Nephron (organoid): Measurements from ENCODE around the gene AKR1E2.

Experiments used
- H3K27ac Mint-ChIP-seq, 3 experiments: 2 replicates each; pipeline ENCODE4 v1.8.0; 2020; ENCODE audit warnings: mixed read lengths in 3 of 3, mild to moderate bottlenecking in 2 of 3, moderate library complexity in 1 of 3
- H3K27me3 Mint-ChIP-seq: 2 replicates; pipeline ENCODE4 v1.8.0; 2021; ENCODE audit warnings: low read depth, mild to moderate bottlenecking, moderate library complexity, mixed read lengths
- H3K36me3 Mint-ChIP-seq: 2 replicates; pipeline ENCODE4 v1.8.0; 2020; ENCODE audit warnings: low read depth, mixed read lengths
- H3K4me1 Mint-ChIP-seq: 2 replicates; pipeline ENCODE4 v1.8.0; 2020; ENCODE audit warnings: mixed read lengths
- H3K4me3 Mint-ChIP-seq, 3 experiments: 2 replicates each; pipeline ENCODE4 v1.8.0; 2020; ENCODE audit warnings: mild to moderate bottlenecking in 3 of 3, mixed read lengths in 3 of 3, moderate library complexity in 2 of 3
- H3K9me3 Mint-ChIP-seq: 2 replicates; pipeline ENCODE4 v1.8.0; 2020; ENCODE audit warnings: mixed read lengths
- TF ChIP-seq, protein P1 (sequence below), 3 experiments: fragments of 200-600 bp; sonication (generic); IDR thresholded peaks; one replicate each; pipeline ENCODE4 v1.5.0; 2021; ENCODE audit warnings: antibody characterized with exemption in 3 of 3; ENCODE audit not compliant: unreplicated experiment in 3 of 3

The AKR1E2 gene

DNA sequence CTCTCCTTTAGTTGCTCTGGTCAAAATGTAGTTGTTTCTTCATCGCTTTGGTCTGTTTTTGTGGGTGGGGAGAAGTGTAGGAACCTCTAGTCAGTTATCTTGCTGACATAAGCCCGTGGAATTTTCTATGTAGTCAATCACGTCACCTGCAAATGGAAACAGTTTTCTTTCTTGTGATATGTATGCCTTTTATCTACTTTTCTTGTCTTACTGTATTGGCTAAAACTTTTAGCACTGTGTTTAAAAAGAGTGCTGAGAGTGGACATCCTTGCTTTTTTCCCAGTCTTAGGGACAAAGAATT, 42.3 kb downstream of the AKR1E2 start:
- no peaks in the 10 kb centered on the region for H3K9me3 Mint-ChIP-seq
- TF ChIP-seq, protein P1, sequence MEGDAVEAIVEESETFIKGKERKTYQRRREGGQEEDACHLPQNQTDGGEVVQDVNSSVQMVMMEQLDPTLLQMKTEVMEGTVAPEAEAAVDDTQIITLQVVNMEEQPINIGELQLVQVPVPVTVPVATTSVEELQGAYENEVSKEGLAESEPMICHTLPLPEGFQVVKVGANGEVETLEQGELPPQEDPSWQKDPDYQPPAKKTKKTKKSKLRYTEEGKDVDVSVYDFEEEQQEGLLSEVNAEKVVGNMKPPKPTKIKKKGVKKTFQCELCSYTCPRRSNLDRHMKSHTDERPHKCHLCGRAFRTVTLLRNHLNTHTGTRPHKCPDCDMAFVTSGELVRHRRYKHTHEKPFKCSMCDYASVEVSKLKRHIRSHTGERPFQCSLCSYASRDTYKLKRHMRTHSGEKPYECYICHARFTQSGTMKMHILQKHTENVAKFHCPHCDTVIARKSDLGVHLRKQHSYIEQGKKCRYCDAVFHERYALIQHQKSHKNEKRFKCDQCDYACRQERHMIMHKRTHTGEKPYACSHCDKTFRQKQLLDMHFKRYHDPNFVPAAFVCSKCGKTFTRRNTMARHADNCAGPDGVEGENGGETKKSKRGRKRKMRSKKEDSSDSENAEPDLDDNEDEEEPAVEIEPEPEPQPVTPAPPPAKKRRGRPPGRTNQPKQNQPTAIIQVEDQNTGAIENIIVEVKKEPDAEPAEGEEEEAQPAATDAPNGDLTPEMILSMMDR (IDR thresholded peaks at IDR 0.05; ENCODE audit: unreplicated experiment in 3 of 3), result no peak
- H3K4me3 Mint-ChIP-seq, result no peak overlapping the region
- H3K27me3 Mint-ChIP-seq, result peaks cover 4% of the 10 kb centered on the region
- H3K27ac Mint-ChIP-seq, result no peak overlapping the region
- no peaks in the 10 kb centered on the region for H3K4me1 Mint-ChIP-seq
- no peaks in the 10 kb centered on the region for H3K36me3 Mint-ChIP-seq

DNA sequence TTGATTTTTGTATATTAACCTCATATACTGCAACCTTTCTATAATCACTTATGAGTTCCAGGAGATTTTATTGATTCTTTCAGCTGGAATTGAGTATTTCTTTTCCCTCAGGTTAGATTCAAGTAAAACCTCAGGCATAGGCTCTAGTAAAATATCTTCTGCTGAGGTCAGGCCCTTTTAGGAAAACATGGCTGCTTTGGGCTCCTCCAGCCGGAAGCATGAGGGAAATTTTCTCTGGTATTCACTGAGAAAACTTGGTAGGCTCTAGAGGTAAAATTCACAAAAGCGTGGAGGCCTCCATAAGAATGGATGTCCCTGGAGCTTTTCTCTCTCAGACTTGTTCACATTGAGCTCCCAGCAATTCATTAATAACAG, 56.7 kb downstream of the AKR1E2 start:
- TF ChIP-seq, protein P1 (IDR thresholded peaks at IDR 0.05; ENCODE audit: unreplicated experiment in 3 of 3), result no peak
- H3K4me1 Mint-ChIP-seq, result peaks cover 5% of the 10 kb centered on the region
- H3K4me3 Mint-ChIP-seq, result no peak overlapping the region
- H3K9me3 Mint-ChIP-seq, result peaks cover 4% of the 10 kb centered on the region
- peaks cover 4% of the 10 kb centered on the region for H3K27me3 Mint-ChIP-seq
- no peak overlapping the region for H3K27ac Mint-ChIP-seq
- no peaks in the 10 kb centered on the region for H3K36me3 Mint-ChIP-seq

DNA sequence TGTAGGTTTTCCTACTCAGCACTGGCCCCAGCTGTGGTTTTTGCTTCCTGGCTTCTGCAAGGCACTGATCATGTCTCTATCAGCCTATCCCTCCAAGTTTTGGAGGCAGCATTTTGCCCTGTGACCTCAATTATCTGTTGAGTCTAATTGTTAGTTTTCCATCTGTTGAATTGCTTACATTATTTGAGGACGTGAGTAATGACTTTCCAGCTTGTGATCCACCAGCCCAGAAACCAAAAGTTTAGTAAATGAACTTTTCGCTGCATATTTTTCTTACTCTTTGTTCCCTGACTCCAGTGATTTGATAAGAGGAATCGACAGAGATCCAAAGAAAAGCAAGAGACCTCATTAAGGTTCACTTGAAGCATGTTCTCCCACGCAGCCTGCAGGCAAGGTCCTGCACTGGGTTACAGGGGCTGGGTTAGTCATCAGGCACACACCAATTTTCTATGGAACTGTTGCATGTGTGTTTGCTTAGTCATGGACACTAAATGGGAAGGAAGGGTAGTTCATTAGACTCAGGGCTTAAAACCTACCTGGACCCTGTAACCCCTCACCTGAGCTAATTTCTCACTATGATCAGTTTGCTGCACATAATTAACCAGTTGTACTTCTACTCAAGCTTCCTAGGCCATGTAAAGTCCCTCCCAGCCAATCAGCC, 57.2 kb downstream of the AKR1E2 start:
- no peaks in the 10 kb centered on the region for H3K36me3 Mint-ChIP-seq
- peaks cover 4% of the 10 kb centered on the region for H3K27me3 Mint-ChIP-seq
- H3K27ac Mint-ChIP-seq, result no peak overlapping the region
- TF ChIP-seq, protein P1 (IDR thresholded peaks at IDR 0.05; ENCODE audit: unreplicated experiment in 3 of 3), result no peak
- peaks cover 4% of the 10 kb centered on the region for H3K9me3 Mint-ChIP-seq
- peaks cover 9% of the 10 kb centered on the region for H3K4me1 Mint-ChIP-seq
- H3K4me3 Mint-ChIP-seq, result no peak overlapping the region

DNA sequence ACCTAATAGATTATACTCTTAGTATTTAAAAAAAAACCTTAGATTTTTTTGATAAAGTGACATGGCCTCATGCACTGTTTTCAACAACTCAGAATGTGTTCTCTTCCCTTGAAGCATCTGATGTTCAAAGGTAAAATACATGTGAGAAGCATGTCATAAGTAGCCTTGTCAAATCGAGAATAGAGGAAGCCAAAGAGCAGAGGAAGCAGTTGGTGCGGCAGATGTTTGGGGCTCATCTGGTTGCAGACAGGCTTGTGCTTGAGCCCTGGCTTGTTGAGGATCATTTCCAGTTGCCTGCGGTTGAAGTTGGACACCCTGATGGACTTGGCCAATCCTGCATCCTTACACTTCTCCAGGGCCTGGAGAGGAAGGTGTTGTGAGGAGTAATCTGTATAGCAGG, 59.2 kb downstream of the AKR1E2 start:
- TF ChIP-seq, protein P1 (IDR thresholded peaks at IDR 0.05; ENCODE audit: unreplicated experiment in 3 of 3), result no peak
- peaks cover 12% of the 10 kb centered on the region for H3K4me1 Mint-ChIP-seq
- peak overlapping the region in 1 of 3 experiments; percentile 7 for H3K27ac Mint-ChIP-seq
- H3K9me3 Mint-ChIP-seq, result peaks cover 4% of the 10 kb centered on the region
- H3K36me3 Mint-ChIP-seq, result no peaks in the 10 kb centered on the region
- peaks cover 4% of the 10 kb centered on the region for H3K27me3 Mint-ChIP-seq
- H3K4me3 Mint-ChIP-seq, result no peak overlapping the region

DNA sequence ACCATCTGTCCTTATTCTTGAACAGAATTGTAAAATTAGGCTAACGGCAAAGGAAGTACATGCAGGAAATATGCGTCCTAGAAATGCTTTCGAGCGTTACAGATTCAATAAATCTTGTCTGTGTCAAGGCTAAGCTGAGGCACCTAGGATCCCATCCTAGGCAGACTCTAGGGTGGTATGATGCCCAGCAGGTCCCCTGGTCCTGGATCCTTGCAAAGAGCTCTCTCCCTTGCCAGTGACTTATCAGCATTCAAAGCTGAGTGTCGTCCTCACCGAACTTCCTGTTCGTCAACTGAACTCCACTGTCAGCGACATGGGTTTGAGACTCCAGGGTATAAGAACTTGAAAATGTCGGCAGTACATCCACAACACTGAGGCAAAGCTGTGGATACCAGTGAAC, 61.5 kb downstream of the AKR1E2 start:
- peak overlapping the region; percentile 22 to 60 (median 56) for H3K27ac Mint-ChIP-seq

DNA sequence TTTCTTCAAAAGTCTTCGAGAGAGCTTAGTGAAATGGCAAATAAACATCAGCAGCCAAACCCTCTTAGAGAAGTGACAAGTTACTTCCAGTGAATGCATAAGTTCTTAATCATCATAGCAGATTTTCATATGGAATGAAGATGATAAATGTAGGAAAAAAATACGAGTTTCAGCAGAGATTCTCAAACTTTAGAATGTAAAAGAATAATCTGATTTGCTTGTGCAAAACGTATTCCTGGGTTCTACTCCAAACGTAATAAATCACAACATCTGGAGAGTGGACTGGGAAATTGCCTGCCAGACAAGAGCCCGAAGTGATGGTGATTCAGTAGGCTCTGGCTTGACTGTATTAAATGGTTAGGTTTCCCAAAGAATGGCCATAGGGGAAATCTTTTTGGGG, 62.2 kb downstream of the AKR1E2 start:
- TF ChIP-seq, protein P1 (IDR thresholded peaks at IDR 0.05; ENCODE audit: unreplicated experiment in 3 of 3), result no peak
- Mint-ChIP-seq H3K4me3 (no peak overlapping the region), H3K4me1 (peaks cover 12% of the 10 kb centered on the region), H3K36me3 (no peaks in the 10 kb centered on the region), H3K27me3 (no peaks in the 10 kb centered on the region), H3K27ac (peak overlapping the region in 2 of 3 experiments; percentile 14 to 15), H3K9me3 (peaks cover 2% of the 10 kb centered on the region)

More for the DNA sequence above, 61.5 kb downstream of the AKR1E2 start:
- Mint-ChIP-seq H3K4me3 (no peak overlapping the region), H3K4me1 (peaks cover 12% of the 10 kb centered on the region), H3K36me3 (no peaks in the 10 kb centered on the region), H3K9me3 (peaks cover 2% of the 10 kb centered on the region), H3K27me3 (no peaks in the 10 kb centered on the region)
- TF ChIP-seq, protein P1 (IDR thresholded peaks at IDR 0.05; ENCODE audit: unreplicated experiment in 3 of 3), result no peak
